Adrenal gland (tissue), 12 donors: ENCODE results near the gene RNF4. TPM values are rescaled to one million over a fixed set of nuclear protein-coding genes. Genes with fewer than 3 reads are reported as not detected.
"Not testable (repeated sequence)": the region's sequence is repeated elsewhere in the genome, so short reads cannot be mapped to it uniquely, and the experiment has no call there.

Experiments
- DNase-seq, 7 donors: peaks; one replicate each; pipeline ENCODE4 v3.0.0-alpha.2; 2019 to 2020
- H3K27ac ChIP-seq, 5 donors: fragments of 200-600 bp; sonication (generic) in 4 of 5; 1 replicate in 3 of 5; 2 replicates in 2 of 5; pipeline versions ENCODE4 v1.5.1 to v1.8.0; 2016 to 2020; ENCODE audit warnings: mild to moderate bottlenecking in 1 of 5
- H3K27me3 ChIP-seq: fragments of 200-600 bp; 2 replicates; pipeline ENCODE4 v1.8.0; 2021
- H3K36me3 ChIP-seq, 2 donors: fragments of 200-600 bp; replicated peaks in 1 of 2; 1 replicate in 1 of 2; 2 replicates in 1 of 2; pipeline versions ENCODE4 v1.5.1 to v1.8.0; 2018 to 2022
- H3K4me1 ChIP-seq, 2 donors: fragments of 200-600 bp; replicated peaks in 1 of 2; 1 replicate in 1 of 2; 2 replicates in 1 of 2; pipeline versions ENCODE4 v1.5.1 to v1.8.0; 2018 to 2021
- H3K4me3 ChIP-seq, 4 donors: fragments of 200-600 bp; sonication (generic) in 3 of 4; one replicate each; pipeline ENCODE4 v1.5.1; 2016 to 2018
- H3K9me3 ChIP-seq, 3 donors: fragments of 200-600 bp; sonication (generic) in 1 of 3; replicated peaks in 1 of 3; 1 replicate in 2 of 3; 2 replicates in 1 of 3; pipeline versions ENCODE4 v1.5.1 to v1.8.0; 2016 to 2021
- POLR2A ChIP-seq, 2 donors: fragments of 450-650 bp; IDR thresholded peaks; one replicate each; pipeline ENCODE4 v1.6.1; 2017; ENCODE audit warnings: antibody characterized with exemption in 2 of 2, mild to moderate bottlenecking in 2 of 2, moderate library complexity in 1 of 2
- WGBS, 4 donors: extraction: QIAGEN DNeasy Blood & Tissue Kit in 2 of 4; methylation state at CpG; one replicate each; pipeline versions ENCODE4 v1.1.5 to v1.1.7; 2013 to 2017; 5-methylcytosine and 5-hydroxymethylcytosine counted together
- intact Hi-C, 2 donors: fragments of 100-400 bp; cut with DNase I; formaldehyde crosslinking; loops; one replicate each; pipeline versions ENCODE4 v1.14.1 to v1.15.0; 2022 to 2023
- polyA plus RNA-seq, 3 donors: library from polyadenylated mRNA; stranded (reverse); fragments of 200-250 nt in 2 of 3; fragments of 350-450 nt in 1 of 3; fragmentation: Illumina TruSeq in 1 of 3; extraction: RNeasy Lipid Tissue Mini Kit (QIAGEN cat#74804) in 1 of 3; gene quantifications; one replicate each; pipeline ENCODE4 v1.2.3, GENCODE V29; 2013 to 2014
- total RNA-seq, 9 donors: library from RNA; depleted of rRNA in 4 of 9; stranded (reverse); fragments of >200 nt in 4 of 9; fragments of 120-200 nt in 1 of 9; fragmentation: NEBNext Ultra II Directional in 1 of 9; extraction: Animal tissue kit (Norgen Biotek cat#: 25700) in 1 of 9; gene quantifications; one replicate each; pipeline versions ENCODE4 v1.1.0 to v1.2.4, GENCODE V29; 2013 to 2023
- TF ChIP-seq, protein P1 (sequence below), 6 experiments: fragments of 450-650 bp in 4 of 6; fragments of 200-600 bp in 2 of 6; sonication (generic) in 1 of 6; IDR thresholded peaks; 1 replicate in 5 of 6; 2 replicates in 1 of 6; pipeline versions ENCODE4 v1.5.1 to v1.8.0; 2016 to 2021; ENCODE audit warnings: antibody characterized with exemption in 6 of 6, mild to moderate bottlenecking in 2 of 6, moderate library complexity in 1 of 6
- donor health status: healthy with polysubstance abuse.
- donor health status: Bipolar disorder and iron deficiency.
- donor health status: DM: yes; HTN: yes; CAD: no.
- donor health status: DM: no; HTN: no; CAD: no.
- donor health status: DM: no; HTN: no; CAD: no.
- donor health status: DM: yes; HTN: yes; CAD: no.

The RNF4 gene
- total and polyA plus RNA-seq, 12 donors, result 14.5 to 84.1 (median 49.9) TPM

DNA sequence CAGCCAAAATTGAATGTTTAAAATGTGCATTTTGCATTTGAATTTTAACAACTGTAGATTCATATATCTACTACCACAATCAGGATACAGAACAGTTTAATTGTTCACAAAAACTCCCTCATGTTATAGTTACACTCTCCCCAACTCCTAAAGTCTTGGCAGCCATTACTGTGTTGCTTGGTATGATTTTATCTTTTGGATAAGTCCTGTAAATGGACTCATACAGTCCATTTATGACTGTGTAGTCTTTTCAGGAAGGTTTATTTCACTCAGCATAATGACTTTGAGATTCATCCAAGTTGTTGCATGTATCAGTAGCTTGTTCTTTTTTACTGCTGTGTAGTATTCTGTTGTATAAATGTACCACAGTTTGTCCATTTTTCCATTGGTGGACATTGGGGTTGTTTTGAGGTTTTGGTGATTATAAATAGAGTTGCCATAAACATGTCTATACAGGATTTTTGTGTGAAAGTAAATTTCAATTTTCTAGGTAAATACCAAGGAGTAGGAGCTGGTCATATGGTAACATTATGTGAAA, 77.4 kb downstream of the RNF4 start:
- intact Hi-C loops, result no loop called here
- Histone ChIP-seq H3K4me1 (no peaks in the 10 kb centered on the region), H3K9me3 (no peaks in the 10 kb centered on the region), H3K27ac (no peak overlapping the region), H3K36me3 (no peaks in the 10 kb centered on the region), H3K4me3 (no peak overlapping the region), H3K27me3 (no peaks in the 10 kb centered on the region)
- DNase-seq, result no peak
- no peak for TF ChIP-seq POLR2A (IDR thresholded peaks at IDR 0.05)

DNA sequence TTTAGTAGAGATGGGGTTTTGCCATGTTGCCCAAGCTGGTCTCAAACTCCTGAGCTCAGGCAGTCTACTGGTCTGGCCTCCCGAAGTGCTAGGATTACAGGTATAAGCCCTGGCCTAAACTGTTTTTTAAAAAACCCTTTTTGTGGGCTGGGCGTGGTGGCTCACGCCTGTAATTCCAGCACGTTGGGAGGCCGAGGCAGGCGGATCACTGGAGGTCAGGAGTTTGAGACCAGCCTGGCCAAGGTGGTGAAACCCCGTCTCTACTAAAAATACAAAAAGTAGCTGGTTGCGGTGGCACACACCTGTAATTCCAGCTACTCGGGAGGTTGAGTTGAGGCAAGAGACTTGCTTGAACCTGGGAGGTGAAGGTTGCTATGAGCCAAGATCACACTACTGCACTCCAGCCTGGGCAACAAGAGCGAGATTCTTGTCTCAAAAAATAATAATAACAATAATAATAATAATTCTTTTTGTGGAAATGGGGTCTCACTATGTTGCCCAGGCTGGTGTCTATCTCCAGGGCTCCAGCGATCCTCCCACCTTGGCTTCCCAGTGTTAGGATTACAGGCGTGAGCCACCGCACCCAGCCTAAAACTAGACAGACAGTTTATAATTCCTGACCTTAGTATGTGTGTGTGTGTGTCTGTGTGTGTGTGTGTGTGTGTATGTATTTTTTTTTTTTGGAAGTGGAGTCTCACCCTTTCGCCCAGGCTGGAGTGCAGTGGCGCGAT, 78.2 kb downstream of the RNF4 start:
- H3K9me3 ChIP-seq, H3K27me3 ChIP-seq, H3K27ac ChIP-seq, H3K4me1 ChIP-seq, H3K36me3 ChIP-seq, DNase-seq, intact Hi-C loops, H3K4me3 ChIP-seq: not testable (repeated sequence)
- 96 to 98% (median 97%) methylated on average over 16 of the region's 16 CpGs for WGBS, 4 donors

- TF ChIP-seq, protein P1, sequence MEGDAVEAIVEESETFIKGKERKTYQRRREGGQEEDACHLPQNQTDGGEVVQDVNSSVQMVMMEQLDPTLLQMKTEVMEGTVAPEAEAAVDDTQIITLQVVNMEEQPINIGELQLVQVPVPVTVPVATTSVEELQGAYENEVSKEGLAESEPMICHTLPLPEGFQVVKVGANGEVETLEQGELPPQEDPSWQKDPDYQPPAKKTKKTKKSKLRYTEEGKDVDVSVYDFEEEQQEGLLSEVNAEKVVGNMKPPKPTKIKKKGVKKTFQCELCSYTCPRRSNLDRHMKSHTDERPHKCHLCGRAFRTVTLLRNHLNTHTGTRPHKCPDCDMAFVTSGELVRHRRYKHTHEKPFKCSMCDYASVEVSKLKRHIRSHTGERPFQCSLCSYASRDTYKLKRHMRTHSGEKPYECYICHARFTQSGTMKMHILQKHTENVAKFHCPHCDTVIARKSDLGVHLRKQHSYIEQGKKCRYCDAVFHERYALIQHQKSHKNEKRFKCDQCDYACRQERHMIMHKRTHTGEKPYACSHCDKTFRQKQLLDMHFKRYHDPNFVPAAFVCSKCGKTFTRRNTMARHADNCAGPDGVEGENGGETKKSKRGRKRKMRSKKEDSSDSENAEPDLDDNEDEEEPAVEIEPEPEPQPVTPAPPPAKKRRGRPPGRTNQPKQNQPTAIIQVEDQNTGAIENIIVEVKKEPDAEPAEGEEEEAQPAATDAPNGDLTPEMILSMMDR (IDR thresholded peaks at IDR 0.05), result no peak
- TF ChIP-seq POLR2A (IDR thresholded peaks at IDR 0.05), result no peak
- intact Hi-C loops, result no loop called here
- H3K9me3 ChIP-seq, result no peaks in the 10 kb centered on the region
- DNase-seq, result no peak
- peaks cover 0 to 4% of the 10 kb centered on the region in 2 donors for H3K4me1 ChIP-seq
- no peak overlapping the region for H3K27ac ChIP-seq
- H3K4me3 ChIP-seq, result no peak overlapping the region
- no peaks in the 10 kb centered on the region for H3K36me3 ChIP-seq
- no peaks in the 10 kb centered on the region for H3K27me3 ChIP-seq
Measured at GRCh38 chr4:2551118-2551517, 82.2 kb downstream of the RNF4 start.

GRCh38 chr4:2552806-2553205, 83.9 kb downstream of the RNF4 start:
- no peaks in the 10 kb centered on the region for H3K9me3 ChIP-seq
- no peaks in the 10 kb centered on the region for H3K36me3 ChIP-seq
- DNase-seq, result no peak
- no peaks in the 10 kb centered on the region for H3K27me3 ChIP-seq
- no peak overlapping the region for H3K27ac ChIP-seq
- WGBS, 4 donors, result 93 to 97% (median 95%) methylated on average over 10 to 11 of the region's 11 CpGs
- H3K4me1 ChIP-seq, result peaks cover 0 to 8% of the 10 kb centered on the region in 2 donors
- intact Hi-C loops, result no loop called here
- no peak overlapping the region for H3K4me3 ChIP-seq
- no peak for TF ChIP-seq POLR2A (IDR thresholded peaks at IDR 0.05)
- TF ChIP-seq, protein P1 (IDR thresholded peaks at IDR 0.05), result no peak

DNA sequence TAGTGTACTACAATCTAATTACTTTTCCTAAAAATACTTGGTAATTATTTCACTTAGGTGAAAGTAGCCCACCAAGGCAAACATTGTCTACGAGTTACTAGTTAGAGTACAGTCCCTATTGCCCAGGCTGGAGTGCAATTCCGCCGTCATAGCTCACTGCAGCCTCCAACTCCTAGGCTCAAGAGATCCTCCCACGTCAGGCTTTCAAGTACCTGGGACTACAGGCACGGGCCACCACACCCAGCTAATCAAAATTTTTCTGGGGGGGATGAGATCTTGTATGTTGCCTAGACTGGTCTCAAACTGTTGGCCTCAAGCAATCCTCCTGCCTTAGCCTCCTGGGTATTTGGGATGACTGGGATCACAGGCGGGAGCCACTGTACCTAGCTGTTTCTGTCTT, 89.4 kb downstream of the RNF4 start:
- intact Hi-C loops, result no loop called here
- DNase-seq, result no peak
- peaks cover 0 to 6% of the 10 kb centered on the region in 2 donors for H3K4me1 ChIP-seq
- 92 to 96% (median 95%) methylated on average over 5 to 6 of the region's 6 CpGs for WGBS, 4 donors
- TF ChIP-seq, protein P1 (IDR thresholded peaks at IDR 0.05), result no peak
- no peak for TF ChIP-seq POLR2A (IDR thresholded peaks at IDR 0.05)
- no peaks in the 10 kb centered on the region for H3K9me3 ChIP-seq
- no peak overlapping the region for H3K4me3 ChIP-seq
- H3K27ac ChIP-seq, result no peak overlapping the region
- no peaks in the 10 kb centered on the region for H3K36me3 ChIP-seq
- H3K27me3 ChIP-seq, result no peaks in the 10 kb centered on the region
